HG03060 (cell line): ENCODE measurements around the gene CEP112.
"Not testable (repeated sequence)": the region's sequence is repeated elsewhere in the genome, so short reads cannot be mapped to it uniquely, and the experiment has no call there.

ENCODE experiments used
- ATAC-seq: cut with Tn5 transposase; IDR thresholded peaks from one replicate; pipeline ENCODE4 v1.9.1; 2021; ENCODE audit warnings: low read depth, moderate number of reproducible peaks; ENCODE audit not compliant: unreplicated experiment

The CEP112 gene

GRCh38 chr17:65707780-65708179 lies 484.2 kb downstream of the CEP112 start:
- no peak for ATAC-seq

DNA sequence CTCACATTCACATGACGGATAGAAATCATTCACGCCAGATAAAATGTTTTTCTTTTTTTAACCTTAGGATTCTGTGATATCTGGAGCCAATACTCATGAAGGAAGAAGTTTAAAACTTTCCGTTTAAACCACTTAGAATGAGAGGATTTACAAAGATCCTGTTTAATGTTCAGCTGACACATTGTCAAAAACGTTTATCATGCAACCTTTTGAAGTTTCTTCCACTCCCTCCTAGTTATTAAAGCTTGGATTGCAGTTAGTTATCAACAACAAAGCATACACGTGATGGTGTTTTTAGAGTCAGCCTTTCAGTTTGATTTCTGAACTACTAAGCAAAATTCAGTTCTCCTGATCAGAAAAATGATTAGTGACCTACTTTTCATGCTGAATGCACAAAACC lies 487.2 kb downstream of the CEP112 start:
- no peak for ATAC-seq

- ATAC-seq = no peak
Measured at GRCh38 chr17:65703891-65704290, 488.0 kb downstream of the CEP112 start.

DNA sequence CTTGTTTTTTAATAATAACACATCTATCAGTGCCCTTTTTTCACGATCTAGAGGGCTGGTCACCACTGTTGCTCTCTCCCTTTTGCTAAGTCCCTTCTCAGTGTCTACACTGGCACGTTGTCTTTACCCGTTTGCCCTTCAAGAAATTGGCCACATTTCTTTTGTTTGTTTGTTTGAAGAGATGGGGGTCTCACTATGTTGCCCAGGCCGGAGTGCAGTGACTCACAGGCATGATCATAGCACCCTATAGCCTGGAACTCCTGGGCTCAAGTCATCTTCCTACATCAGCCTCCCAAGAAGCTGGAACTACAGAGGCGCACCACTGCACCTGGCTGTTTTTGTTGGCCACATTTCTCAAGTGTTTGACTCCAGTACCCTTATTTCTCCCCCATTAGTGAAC lies 492.5 kb downstream of the CEP112 start:
- no peak for ATAC-seq

GRCh38 chr17:65698381-65699061 lies 493.4 kb downstream of the CEP112 start:
- ATAC-seq = no peak

DNA sequence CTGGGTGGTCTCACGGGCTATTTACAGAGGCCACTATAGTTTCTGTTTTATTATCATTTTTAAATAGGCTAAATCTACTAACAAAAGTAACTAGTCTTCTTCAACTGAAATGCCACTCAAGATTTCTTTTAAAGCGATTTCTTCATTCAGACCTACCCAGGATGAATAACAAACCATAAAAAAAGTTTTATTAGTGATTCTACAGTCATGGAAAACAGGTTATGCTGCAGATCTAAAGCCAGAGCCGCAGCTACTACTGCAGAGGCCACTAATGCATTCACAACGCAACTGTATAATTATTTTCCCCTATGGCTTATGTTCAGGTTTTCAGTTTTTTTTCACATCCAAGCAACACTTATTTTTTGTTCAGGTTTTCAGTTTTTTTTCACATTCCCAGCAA lies 494.3 kb downstream of the CEP112 start:
- no peak for ATAC-seq

DNA sequence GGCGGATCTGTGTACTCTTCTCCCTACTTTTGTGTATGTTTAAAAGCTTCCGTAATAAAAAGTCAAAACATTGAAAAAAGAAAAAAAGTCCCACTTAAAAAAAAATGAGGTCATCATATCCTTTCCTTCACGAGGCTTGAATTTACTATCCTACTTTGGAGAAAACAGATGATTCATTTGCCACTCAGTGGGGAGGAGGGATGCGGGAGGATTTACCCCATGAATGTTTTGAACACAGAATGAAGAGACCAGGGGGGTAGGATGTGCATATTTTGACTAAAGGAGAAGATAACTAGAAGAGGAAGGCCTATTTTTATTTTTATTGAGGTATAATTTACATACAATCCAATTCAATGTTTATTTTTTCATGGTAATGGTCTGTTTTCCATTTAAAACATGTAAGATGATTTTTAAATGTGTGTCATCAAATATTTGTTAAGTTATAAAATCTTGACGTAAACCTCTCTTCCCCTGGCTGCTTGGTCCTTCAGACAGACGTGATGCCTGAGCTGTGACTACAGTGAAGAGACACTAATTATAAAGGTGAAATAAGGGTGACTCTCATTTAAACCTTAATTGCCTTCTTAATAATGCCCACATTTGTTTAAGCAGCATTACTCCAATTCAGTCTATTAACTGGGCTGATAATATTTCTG lies 495.1 kb downstream of the CEP112 start:
- no peak for ATAC-seq

DNA sequence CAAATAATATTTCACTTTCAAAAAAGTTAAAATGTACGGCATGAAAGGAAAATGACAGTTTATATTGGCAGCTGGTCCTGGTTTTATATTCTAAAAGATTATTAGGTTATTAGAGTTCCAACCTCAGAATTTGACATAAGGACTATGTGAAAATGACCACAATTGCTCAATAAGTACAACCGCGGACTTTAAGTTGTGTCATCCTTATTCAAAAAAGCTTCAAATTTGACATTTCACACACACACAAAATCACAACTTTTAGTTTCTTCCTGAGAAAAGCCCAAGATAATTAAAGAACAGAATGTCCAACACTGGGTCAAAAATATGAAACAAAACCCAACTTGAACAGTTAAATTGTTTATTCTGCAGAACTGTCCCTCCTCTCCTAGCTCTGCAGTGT lies 497.3 kb downstream of the CEP112 start:
- ATAC-seq = no peak

DNA sequence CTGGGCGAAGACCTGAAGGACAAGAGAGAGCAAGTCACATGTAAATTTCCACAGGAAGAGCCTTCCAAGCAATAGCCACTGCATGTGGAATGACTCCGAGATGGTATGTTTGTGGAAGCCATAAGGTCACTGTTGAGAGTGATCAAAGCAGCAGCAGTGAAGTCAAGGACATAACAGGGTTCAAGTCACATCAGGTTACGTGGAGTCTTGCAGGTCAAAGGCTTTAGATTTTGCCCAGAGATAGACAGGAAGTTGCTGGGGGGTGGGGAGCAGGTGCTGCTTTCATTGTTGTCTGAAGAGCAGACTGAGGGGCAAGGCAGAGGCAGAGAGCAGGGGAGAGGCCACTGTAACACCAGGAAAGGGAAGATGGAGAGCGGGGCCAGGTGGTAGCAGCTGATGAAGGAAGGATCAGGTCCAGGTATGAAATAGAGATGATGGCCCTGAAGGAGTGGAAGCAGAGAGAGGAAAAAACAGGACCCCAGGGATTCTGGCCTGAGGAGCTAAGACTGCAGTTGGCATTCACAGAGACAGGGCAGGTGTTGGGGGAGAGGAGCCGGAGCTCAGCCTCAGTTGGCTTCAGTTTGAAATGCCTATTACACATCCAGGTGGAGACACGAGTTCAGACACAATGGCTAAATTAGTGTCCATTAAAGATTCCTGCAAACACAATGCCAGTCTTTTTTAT lies 501.2 kb downstream of the CEP112 start:
- ATAC-seq = no peak

- ATAC-seq = no peak
Measured at GRCh38 chr17:65688307-65688706, 503.6 kb downstream of the CEP112 start.

GRCh38 chr17:65685110-65685509 lies 506.8 kb downstream of the CEP112 start:
- no peak for ATAC-seq

DNA sequence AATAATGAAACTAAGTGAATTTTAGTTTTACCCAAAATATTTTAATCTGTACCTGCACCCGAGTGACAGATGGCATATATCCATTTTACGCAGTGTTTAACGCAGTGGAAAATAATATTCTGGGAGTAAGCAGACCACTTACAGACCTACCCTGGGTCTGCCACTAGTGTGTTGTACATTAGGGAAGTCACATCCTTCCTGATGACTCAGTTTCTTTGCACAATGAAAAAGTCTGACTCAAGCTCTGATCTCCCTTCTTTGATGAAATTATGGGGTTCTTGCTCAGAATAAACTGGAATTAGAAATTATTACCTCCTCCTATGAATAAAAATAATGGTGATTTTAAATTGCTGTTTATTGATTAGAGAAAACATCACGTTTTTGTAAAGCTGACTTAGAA lies 507.3 kb downstream of the CEP112 start:
- no peak for ATAC-seq

DNA sequence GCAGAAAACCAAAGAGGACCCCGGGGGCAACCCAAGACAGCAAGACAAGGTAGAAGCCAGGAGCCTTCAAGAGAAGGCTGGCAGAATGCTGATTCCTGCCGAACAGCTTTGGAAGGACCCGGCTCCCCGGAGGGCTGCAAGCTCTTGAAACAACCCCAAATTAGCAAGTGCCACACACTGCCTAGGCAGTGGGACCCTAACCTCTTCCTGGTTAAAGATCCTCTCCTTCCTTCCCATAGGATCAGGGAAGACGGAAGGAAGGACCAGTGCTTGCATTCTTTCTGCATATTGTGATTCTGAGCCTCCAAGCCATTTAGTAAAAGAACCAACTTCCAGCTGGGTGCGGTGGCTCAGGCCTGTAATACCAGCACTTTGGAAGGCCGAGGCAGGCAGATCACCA lies 508.5 kb downstream of the CEP112 start:
- no peak for ATAC-seq

- ATAC-seq = not testable (repeated sequence)
Measured at GRCh38 chr17:65681763-65682162, 510.2 kb downstream of the CEP112 start.

DNA sequence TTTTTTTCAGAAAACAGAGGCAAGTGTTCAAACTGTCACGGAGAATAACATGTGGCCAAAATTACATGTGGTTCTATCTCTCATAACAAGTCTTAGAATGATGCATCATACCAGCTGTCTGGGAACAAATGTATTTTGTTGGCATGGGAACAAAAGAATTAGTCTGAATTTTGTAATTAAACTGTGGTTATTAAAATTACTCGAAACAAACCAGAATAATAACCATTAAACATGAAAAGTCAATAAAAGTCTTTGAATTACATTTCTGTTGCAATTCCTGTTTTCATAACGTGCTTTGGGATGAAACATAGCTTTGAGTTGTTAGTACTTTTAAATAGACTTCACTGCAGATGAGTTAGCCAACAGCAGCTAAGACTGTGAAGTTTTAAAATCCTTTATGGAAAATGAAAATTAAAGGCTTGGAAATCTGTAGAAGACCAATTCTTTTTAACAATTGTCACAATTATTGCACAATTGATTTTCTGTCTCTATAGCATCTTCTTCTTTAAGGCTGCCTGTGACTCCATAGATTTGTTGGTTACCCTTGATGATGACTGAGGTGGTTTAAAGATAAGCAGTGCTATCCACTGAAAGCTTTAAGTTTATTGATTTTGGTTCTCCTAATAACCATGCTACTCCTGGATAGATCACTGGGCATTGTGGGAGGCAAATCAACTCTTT lies 512.6 kb downstream of the CEP112 start:
- ATAC-seq = no peak

DNA sequence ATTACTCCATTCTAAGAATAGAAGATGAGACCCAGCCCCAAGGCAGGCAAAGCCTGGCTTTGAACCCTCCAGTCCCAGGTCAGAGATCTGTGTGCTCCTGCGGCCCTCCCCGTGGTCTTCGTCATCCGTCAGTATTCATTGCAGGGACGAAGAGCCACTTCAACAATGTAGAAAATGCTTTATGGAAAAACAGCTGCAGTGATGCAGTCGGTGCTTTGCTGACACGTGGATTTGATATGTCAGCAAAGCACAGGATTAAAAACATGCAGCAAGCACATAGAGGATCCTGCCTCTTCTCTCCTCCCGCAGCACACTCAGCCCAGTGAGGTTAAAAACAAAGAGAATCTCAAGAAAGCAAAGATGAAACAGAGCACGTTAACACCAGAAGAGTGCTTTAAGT lies 513.4 kb downstream of the CEP112 start:
- no peak for ATAC-seq

DNA sequence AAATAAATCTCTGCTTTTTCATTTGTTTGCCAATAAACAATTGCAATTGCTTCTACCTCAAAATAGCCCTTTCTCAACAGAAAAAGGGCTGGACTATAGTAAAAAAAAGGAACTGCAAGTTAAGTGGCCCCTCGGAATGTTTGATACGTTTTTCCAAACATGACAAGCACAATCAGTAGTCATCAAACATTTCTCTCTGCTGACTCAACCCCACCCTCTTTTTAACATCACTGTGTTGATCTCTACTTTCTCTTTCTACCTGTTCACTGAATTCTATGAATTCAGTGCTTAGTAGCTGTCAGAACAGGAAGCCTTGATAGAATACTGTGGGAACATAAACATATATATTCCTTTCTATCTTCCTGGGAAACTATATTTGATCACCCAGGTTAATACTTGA lies 514.0 kb downstream of the CEP112 start:
- ATAC-seq = no peak

DNA sequence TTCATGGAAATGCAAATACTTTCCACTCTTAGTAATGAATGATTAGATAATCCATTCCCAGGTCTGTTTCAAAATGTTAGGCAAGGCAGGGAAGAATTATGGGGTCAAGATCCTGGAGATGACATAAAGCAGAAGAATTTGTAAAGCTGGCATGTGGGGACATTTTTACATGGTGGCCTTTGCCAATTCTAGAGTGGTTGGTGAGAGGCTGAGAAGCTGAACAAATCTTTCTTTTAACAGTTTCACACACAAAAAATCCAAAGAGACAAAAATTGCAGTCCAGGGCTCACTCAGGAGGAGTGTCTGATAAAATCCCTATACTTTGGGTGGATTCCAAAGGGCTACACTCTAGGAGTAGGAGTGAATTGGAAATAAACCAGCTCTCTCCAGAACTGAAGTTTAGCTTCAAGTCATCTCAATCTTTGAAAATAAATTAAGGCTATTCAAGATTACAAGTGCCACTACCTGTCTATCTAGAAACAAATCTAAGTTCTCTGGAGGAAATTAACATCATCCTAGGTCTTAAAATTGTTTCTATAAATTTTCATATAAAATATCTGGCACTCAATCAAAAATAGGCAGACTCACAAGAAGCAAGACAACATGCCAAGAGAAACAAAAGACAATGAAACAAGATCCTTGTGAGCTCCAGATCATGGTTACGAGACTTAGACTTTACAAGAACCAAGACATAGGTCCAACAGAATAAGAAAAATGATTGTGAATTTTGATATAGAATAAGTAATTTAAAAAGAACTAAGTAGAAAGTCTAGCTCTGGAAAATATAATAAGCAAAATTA lies 517.5 kb downstream of the CEP112 start:
- ATAC-seq = no peak

GRCh38 chr17:65670667-65671371 lies 521.1 kb downstream of the CEP112 start:
- ATAC-seq = no peak

DNA sequence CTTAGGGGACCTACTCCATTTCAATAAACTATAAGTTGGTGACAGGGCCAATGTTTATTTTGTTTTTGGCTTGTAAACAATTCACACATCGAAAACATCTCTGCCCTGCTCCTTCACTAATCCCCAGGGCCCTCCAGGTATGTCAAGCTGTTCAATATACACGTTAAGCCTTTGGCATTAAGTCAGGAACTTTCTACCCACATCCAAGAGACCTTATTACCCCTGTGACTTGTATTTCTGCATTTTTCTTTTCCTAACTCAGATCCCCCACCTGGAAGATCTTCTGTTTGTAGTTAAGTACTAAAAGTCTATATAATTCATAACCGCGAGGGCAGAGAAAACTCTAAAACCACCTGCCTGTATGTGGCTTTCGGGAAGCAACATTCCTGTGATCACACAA lies 523.7 kb downstream of the CEP112 start:
- no peak for ATAC-seq
